Glutamatergic neuron (in vitro differentiated cells): Measurements from ENCODE around the gene CYB561D1. TPM values are rescaled to one million over a fixed set of nuclear protein-coding genes. Genes with fewer than 3 reads are reported as not detected.

Experiments
- DNase-seq: peaks from one replicate; pipeline ENCODE4 v3.0.0; 2022
- H3K27ac Mint-ChIP-seq: one replicate; pipeline ENCODE4 v1.8.0; 2020; ENCODE audit warnings: mild to moderate bottlenecking, mixed read lengths, inconsistent platforms; ENCODE audit not compliant: unreplicated experiment
- H3K27me3 Mint-ChIP-seq: one replicate; pipeline ENCODE4 v1.8.0; 2020; ENCODE audit warnings: mild to moderate bottlenecking, moderate library complexity, mixed read lengths, inconsistent platforms; ENCODE audit not compliant: unreplicated experiment
- H3K36me3 Mint-ChIP-seq: one replicate; pipeline ENCODE4 v1.8.0; 2020; ENCODE audit warnings: mild to moderate bottlenecking, mixed read lengths, inconsistent platforms; ENCODE audit not compliant: unreplicated experiment
- H3K4me1 Mint-ChIP-seq: one replicate; pipeline ENCODE4 v1.8.0; 2020; ENCODE audit warnings: mild to moderate bottlenecking, low read depth, mixed read lengths, inconsistent platforms; ENCODE audit not compliant: unreplicated experiment
- H3K4me3 Mint-ChIP-seq: one replicate; pipeline ENCODE4 v1.8.0; 2020; ENCODE audit warnings: mild to moderate bottlenecking, mixed read lengths, inconsistent platforms; ENCODE audit not compliant: unreplicated experiment
- H3K9me3 Mint-ChIP-seq: one replicate; pipeline ENCODE4 v1.8.0; 2020; ENCODE audit warnings: mild to moderate bottlenecking, moderate library complexity, mixed read lengths, inconsistent platforms; ENCODE audit not compliant: unreplicated experiment
- total RNA-seq: library from RNA; stranded (reverse); fragmentation: NEBNext Ultra II Directional; extraction: Animal tissue kit (Norgen Biotek cat#: 25700); gene quantifications from one replicate; pipeline ENCODE4 v1.2.1, GENCODE V29; 2021; ENCODE audit not compliant: unreplicated experiment
- TF ChIP-seq, protein P1 (sequence below): fragments of 200-600 bp; sonication (generic); IDR thresholded peaks from one replicate; pipeline ENCODE4 v1.5.0; 2021; ENCODE audit not compliant: partially characterized antibody, unreplicated experiment

CYB561D1 gene
- total RNA-seq, 1 donor from 2014 or later, result 23.9 TPM

DNA sequence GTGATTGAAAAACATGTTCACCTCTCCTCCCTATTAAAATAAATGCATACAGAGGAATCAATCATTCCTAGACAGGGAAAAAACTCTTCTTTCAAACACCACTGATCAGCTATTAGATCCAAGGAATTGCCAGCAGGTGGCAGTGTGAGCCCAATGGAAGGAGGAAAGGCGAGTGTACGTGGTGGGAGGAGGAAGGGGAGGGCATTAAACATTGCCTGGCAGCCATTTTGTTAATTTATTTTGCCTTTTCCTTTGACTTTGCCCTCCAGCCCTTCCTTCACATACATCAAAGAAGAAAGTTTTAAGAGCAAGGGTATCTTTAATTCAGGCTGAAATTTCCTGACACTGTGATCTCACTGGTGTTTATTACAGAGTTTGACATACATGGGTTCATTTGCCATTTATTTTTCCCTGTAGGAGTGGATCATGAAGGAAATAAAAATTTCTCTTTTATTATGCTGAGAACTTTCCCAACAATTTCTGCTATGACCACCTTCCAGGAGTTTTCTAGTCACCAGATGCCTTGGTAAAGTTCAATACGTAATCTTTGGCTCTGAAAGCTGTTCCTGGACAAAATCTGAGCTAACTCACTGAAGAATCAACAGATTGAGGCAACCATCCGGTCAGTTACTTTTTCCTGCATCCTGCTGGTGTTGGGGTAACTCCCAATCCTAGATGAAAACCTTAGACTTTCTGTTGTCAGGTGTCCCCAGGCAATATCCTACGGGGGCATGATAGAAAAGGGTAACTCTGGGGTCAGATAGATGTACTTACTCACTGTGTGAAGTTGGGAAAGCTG, 52.6 kb downstream of the CYB561D1 start:
- peak; percentile 91 for DNase-seq
- peaks cover 15% of the 10 kb centered on the region for H3K4me1 Mint-ChIP-seq
- no peaks in the 10 kb centered on the region for H3K36me3 Mint-ChIP-seq
- H3K4me3 Mint-ChIP-seq, result peak overlapping the region; percentile 94
- TF ChIP-seq, protein P1, sequence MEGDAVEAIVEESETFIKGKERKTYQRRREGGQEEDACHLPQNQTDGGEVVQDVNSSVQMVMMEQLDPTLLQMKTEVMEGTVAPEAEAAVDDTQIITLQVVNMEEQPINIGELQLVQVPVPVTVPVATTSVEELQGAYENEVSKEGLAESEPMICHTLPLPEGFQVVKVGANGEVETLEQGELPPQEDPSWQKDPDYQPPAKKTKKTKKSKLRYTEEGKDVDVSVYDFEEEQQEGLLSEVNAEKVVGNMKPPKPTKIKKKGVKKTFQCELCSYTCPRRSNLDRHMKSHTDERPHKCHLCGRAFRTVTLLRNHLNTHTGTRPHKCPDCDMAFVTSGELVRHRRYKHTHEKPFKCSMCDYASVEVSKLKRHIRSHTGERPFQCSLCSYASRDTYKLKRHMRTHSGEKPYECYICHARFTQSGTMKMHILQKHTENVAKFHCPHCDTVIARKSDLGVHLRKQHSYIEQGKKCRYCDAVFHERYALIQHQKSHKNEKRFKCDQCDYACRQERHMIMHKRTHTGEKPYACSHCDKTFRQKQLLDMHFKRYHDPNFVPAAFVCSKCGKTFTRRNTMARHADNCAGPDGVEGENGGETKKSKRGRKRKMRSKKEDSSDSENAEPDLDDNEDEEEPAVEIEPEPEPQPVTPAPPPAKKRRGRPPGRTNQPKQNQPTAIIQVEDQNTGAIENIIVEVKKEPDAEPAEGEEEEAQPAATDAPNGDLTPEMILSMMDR, result peak; percentile 84
- peak overlapping the region; percentile 53 for H3K27ac Mint-ChIP-seq
- H3K27me3 Mint-ChIP-seq, result peaks cover 6% of the 10 kb centered on the region
- H3K9me3 Mint-ChIP-seq, result peaks cover 2% of the 10 kb centered on the region

DNA sequence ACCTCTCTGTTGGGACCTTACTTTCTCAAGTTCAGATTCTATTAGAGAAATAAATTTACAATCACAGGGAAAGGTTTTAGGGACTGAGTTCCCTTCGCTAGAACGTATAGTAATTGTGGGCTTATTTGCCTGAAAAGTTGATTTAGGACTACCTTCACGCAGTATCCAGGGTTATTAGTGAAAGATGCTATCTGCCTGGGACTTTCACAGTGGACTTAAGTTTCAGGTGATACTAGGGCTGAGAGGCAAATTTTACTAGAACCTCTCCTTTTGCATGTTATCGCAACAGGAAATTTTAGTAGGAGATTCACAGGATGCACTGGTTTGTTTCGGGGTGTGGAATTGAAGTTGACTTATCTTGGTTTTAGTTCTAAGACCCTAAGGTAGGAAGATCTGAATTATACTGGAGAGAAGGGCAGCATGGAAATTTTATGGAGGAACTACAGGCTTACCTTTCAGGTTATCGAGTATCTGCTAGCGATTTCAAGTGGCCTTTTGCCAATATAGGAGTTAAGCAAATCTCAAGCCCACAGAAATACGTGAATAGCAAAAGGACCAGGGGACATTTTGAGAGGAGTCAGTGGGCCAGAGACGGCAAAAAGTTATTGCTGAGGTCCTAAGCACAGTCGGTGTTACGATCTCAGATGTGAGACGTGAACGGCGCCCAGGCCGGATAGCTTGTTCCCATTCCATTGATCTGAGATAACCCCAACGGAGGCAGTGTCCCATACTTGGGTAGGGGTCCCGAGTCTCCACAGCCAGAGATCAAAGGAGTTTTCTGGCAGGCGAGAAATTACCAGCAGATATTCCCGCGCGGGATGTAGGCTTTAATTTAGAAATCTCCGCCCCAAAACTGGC, 53.8 kb downstream of the CYB561D1 start:
- H3K4me1 Mint-ChIP-seq, result peaks cover 15% of the 10 kb centered on the region
- TF ChIP-seq, protein P1, result no peak
- no peak for DNase-seq

DNA sequence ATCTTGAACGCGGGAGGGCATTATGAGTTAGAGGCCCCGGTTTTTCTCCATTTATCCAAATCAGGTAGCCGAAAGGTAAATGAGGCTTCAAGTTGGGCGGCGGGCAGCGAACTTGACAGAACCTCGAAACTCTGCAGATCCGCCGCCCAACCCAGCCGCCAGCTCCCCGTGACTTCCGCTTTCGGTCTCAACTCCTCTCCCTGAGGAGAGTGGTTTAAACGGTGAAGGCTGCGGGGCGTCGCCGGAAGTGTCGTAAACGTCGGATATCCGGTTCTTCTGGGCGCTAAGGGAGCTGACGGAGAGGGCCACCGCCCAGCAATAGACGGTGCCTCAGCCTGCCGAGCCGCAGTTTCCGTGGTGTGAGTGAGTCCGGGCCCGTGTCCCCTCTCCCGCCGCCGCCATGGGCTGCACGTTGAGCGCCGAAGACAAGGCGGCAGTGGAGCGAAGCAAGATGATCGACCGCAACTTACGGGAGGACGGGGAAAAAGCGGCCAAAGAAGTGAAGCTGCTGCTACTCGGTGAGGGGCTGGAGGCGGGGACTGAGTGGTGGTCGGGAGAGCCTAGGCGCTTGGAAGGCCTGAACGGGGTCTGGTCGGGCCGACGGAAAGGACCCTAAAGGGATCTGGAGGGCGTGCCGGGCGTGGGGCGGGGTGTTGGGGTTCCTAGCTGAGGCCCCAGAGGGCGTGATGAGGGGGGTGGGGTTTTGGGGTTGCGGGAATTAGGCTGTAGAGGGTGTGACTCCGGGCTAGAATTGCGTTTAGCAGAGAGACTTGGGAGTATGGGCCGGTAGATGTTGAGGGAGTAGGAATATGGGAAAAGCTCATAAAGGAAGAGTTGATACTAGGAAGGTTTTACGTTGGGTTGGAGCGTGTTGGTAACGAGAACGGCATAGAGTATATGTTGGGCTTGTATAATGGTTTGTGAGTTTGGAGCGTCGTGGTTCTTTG, 54.7 kb downstream of the CYB561D1 start, which contains the start of gene GNAI3:
Gene GNAI3 (plus strand): TSS at position 295 of the 947 bp plus-strand sequence. CDS start 106 bp downstream, at position 401.
- Mint-ChIP-seq H3K36me3 (no peaks in the 10 kb centered on the region), H3K4me1 (peaks cover 15% of the 10 kb centered on the region), H3K27ac (peak within 1 kb of the TSS; percentile 72), H3K4me3 (peak within 1 kb of the TSS; percentile 94), H3K27me3 (peaks cover 4% of the 10 kb centered on the region), H3K9me3 (peaks cover 2% of the 10 kb centered on the region)
- TF ChIP-seq, protein P1, result no peak
- peak; percentile 90 for DNase-seq

More for the DNA sequence above, 53.8 kb downstream of the CYB561D1 start:
- peaks cover 2% of the 10 kb centered on the region for H3K9me3 Mint-ChIP-seq
- no peaks in the 10 kb centered on the region for H3K36me3 Mint-ChIP-seq
- H3K27ac Mint-ChIP-seq, result peak overlapping the region; percentile 72
- peak overlapping the region; percentile 94 for H3K4me3 Mint-ChIP-seq
- H3K27me3 Mint-ChIP-seq, result peaks cover 6% of the 10 kb centered on the region

Other genes with a start within 250 kb of the CYB561D1 start
- 181 TPM for gene CELSR2, start 244.6 kb upstream of the CYB561D1 start, total RNA-seq
- gene PSRC1, start 210.9 kb upstream of the CYB561D1 start, total RNA-seq, result 13.9 TPM
- gene MYBPHL, start 187.1 kb upstream of the CYB561D1 start, total RNA-seq, result 0.64 TPM
- 53.2 TPM for gene SORT1, start 96.2 kb upstream of the CYB561D1 start, total RNA-seq
- gene PSMA5, start 67.6 kb upstream of the CYB561D1 start, total RNA-seq, result 54.0 TPM
- gene SYPL2, start 27.5 kb upstream of the CYB561D1 start, total RNA-seq, result 0.42 TPM
- 54.9 TPM for gene ATXN7L2, start 10.2 kb upstream of the CYB561D1 start, total RNA-seq
- 8.0 TPM for gene AMIGO1, start 15.6 kb downstream of the CYB561D1 start, total RNA-seq
- gene GPR61, start 45.8 kb downstream of the CYB561D1 start, total RNA-seq, result 0.76 TPM
- gene GNAI3, start 54.5 kb downstream of the CYB561D1 start, total RNA-seq, result 13.8 TPM
- gene GNAT2, start 125.5 kb downstream of the CYB561D1 start, total RNA-seq, result not detected
- gene AMPD2, start 125.7 kb downstream of the CYB561D1 start, total RNA-seq, result 49.3 TPM
- 12.3 TPM for gene GSTM4, start 162.0 kb downstream of the CYB561D1 start, total RNA-seq
- gene GSTM2, start 174.0 kb downstream of the CYB561D1 start, total RNA-seq, result 33.6 TPM
- not detected for gene GSTM1, start 193.7 kb downstream of the CYB561D1 start, total RNA-seq
- 0.20 TPM for gene GSTM5, start 218.2 kb downstream of the CYB561D1 start, total RNA-seq
- gene GSTM3, start 246.9 kb downstream of the CYB561D1 start, total RNA-seq, result 8.3 TPM